Vagina (tissue), 2 donors: ENCODE measurements around the gene CLEC2A.

Source experiments
- POLR2A ChIP-seq, 2 donors: fragments of 450-650 bp; IDR thresholded peaks; one replicate each; pipeline ENCODE4 v1.6.1; 2017; ENCODE audit warnings: antibody characterized with exemption in 2 of 2, mild to moderate bottlenecking in 2 of 2, moderate library complexity in 2 of 2
- TF ChIP-seq, protein P1 (sequence below), 3 experiments: fragments of 450-650 bp in 2 of 3; fragments of 200-600 bp in 1 of 3; sonication (generic) in 1 of 3; IDR thresholded peaks; one replicate each; pipeline ENCODE4 v1.5.1; 2017 to 2019; ENCODE audit warnings: antibody characterized with exemption in 3 of 3, mild to moderate bottlenecking in 2 of 3, moderate library complexity in 2 of 3

DNA sequence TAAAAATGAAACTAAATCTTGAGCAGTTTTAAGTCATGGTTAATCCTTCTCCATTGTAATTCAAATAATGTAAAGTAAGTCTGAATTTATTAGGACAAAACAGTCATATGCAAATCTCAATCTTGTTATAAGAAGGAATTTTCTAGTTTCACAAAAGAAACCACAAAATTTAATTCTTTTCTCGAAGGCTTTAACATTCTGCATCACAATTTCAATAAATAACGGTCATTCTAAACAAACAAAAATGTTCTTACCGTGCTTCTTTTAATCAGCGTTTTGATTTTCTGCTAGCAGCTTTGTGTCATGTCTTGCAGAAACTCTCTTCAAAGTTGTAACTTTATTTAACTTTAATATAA is 63.2 kb downstream of the CLEC2A start:
- TF ChIP-seq POLR2A (IDR thresholded peaks at IDR 0.05): no peak
- TF ChIP-seq, protein P1, sequence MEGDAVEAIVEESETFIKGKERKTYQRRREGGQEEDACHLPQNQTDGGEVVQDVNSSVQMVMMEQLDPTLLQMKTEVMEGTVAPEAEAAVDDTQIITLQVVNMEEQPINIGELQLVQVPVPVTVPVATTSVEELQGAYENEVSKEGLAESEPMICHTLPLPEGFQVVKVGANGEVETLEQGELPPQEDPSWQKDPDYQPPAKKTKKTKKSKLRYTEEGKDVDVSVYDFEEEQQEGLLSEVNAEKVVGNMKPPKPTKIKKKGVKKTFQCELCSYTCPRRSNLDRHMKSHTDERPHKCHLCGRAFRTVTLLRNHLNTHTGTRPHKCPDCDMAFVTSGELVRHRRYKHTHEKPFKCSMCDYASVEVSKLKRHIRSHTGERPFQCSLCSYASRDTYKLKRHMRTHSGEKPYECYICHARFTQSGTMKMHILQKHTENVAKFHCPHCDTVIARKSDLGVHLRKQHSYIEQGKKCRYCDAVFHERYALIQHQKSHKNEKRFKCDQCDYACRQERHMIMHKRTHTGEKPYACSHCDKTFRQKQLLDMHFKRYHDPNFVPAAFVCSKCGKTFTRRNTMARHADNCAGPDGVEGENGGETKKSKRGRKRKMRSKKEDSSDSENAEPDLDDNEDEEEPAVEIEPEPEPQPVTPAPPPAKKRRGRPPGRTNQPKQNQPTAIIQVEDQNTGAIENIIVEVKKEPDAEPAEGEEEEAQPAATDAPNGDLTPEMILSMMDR (IDR thresholded peaks at IDR 0.05): no peak
